PC-3 (cell line): ENCODE data around the gene KIF25. TPM values are rescaled to one million over a fixed set of nuclear protein-coding genes. Genes with fewer than 3 reads are reported as not detected.

Experiments
- ATAC-seq: fragments of 200-7000 bp; cut with Tn5 transposase; 2 replicates; pipeline ENCODE4 v1.9.1; 2020; ENCODE audit warnings: mild to moderate bottlenecking, moderate library complexity
- BruUV-seq: library from RNA; stranded (reverse); fragments of 400-500 nt; replicated peaks from 2 replicates; lab custom pipeline; 2021; lab: Mats Ljungman, UMichigan
- CTCF ChIA-PET: fragments of 300-600 bp; sonication (Branson Sonifier 250); formaldehyde crosslinking; loops from one replicate; lab custom pipeline; 2022; ENCODE audit warnings: antibody characterized with exemption; lab: Charles Lee
- POLR2A ChIA-PET: fragments of 300-600 bp; sonication (Branson Sonifier 250); formaldehyde crosslinking; loops from one replicate; lab custom pipeline; 2022; ENCODE audit warnings: antibody characterized with exemption; ENCODE audit not compliant: unreplicated experiment; lab: Charles Lee
- DNase-seq: peaks from one replicate; pipeline ENCODE4 v3.0.0-alpha.2; 2015
- H2AFZ ChIP-seq: fragments of 300-600 bp; sonication (generic); 2 replicates; pipeline ENCODE4 v1.6.0; 2016; ENCODE audit warnings: antibody characterized with exemption, low read length
- H3F3A ChIP-seq: fragments of 300-600 bp; sonication (generic); one replicate; pipeline ENCODE4 v1.6.0; 2017; ENCODE audit warnings: antibody characterized with exemption, low read length, control low read depth, mild to moderate bottlenecking; ENCODE audit not compliant: unreplicated experiment
- H3K27ac ChIP-seq: fragments of 300-600 bp; sonication (generic); 2 replicates; pipeline ENCODE4 v1.5.1; 2016; ENCODE audit warnings: mild to moderate bottlenecking, low read length
- H3K27me3 ChIP-seq: fragments of 300-600 bp; sonication (generic); 2 replicates; pipeline ENCODE4 v1.6.1; 2016; ENCODE audit warnings: low read length, mixed read lengths
- H3K36me3 ChIP-seq: fragments of 300-600 bp; sonication (generic); 2 replicates; pipeline ENCODE4 v1.6.1; 2016; ENCODE audit warnings: low read depth, mixed run types, low read length, mixed read lengths
- H3K4me1 ChIP-seq: fragments of 300-600 bp; sonication (generic); 2 replicates; pipeline ENCODE4 v1.5.1; 2016; ENCODE audit warnings: low read length; ENCODE audit not compliant: insufficient read depth
- H3K4me2 ChIP-seq: fragments of 300-600 bp; sonication (generic); 2 replicates; pipeline ENCODE4 v1.6.0; 2016; ENCODE audit warnings: low read length
- H3K4me3 ChIP-seq: fragments of 300-600 bp; sonication (generic); 2 replicates; pipeline ENCODE4 v1.5.1; 2016; ENCODE audit warnings: mild to moderate bottlenecking, low read length, mixed read lengths
- H3K79me2 ChIP-seq: fragments of 300-600 bp; sonication (generic); 2 replicates; pipeline ENCODE4 v1.6.1; 2017; ENCODE audit warnings: low read length, mixed read lengths
- H3K9ac ChIP-seq: fragments of 300-600 bp; sonication (generic); 2 replicates; pipeline ENCODE4 v1.6.0; 2016; ENCODE audit warnings: mild to moderate bottlenecking, low read length
- H3K9me2 ChIP-seq: fragments of 300-600 bp; sonication (generic); replicated peaks from 2 replicates; pipeline ENCODE4 v1.6.1; 2016; ENCODE audit warnings: mixed run types, low read length, mixed read lengths
- H3K9me3 ChIP-seq: fragments of 300-600 bp; sonication (generic); 2 replicates; pipeline ENCODE4 v1.6.1; 2016; ENCODE audit warnings: low read length, mixed read lengths
- H4K20me1 ChIP-seq: fragments of 300-600 bp; sonication (generic); 2 replicates; pipeline ENCODE4 v1.6.1; 2016; ENCODE audit warnings: low read length, mixed read lengths
- CTCF ChIP-seq: fragments of 300-600 bp; sonication (generic); conservative IDR thresholded peaks from 2 replicates; pipeline ENCODE4 v1.5.1; 2017; ENCODE audit warnings: antibody characterized with exemption, low read depth, mild to moderate bottlenecking, low read length
- EZH2 ChIP-seq: fragments of 300-600 bp; sonication (generic); IDR thresholded peaks from one replicate; pipeline ENCODE4 v1.6.1; 2017; ENCODE audit warnings: antibody characterized with exemption, mild to moderate bottlenecking, low read length; ENCODE audit not compliant: unreplicated experiment
- EZH2phosphoT487 ChIP-seq: fragments of 300-600 bp; sonication (generic); IDR thresholded peaks from 2 replicates; pipeline ENCODE4 v1.6.1; 2018; ENCODE audit warnings: mild to moderate bottlenecking, antibody characterized with exemption, low read length, borderline replicate concordance
- intact Hi-C: fragments of 100-400 bp; cut with micrococcal nuclease; formaldehyde crosslinking; loops from 2 replicates; pipeline ENCODE4 v1.9.0; 2023
- total RNA-seq: library from RNA; depleted of rRNA; stranded (reverse); fragments of >200 nt; gene quantifications from 2 replicates; pipeline ENCODE4 v1.2.3, GENCODE V29; 2014

KIF25 gene
- total RNA-seq, 1 experiment from 2014 or later, result not detected

- Histone ChIP-seq H3K9ac (no peak overlapping the region), H3K27me3 (no peaks in the 10 kb centered on the region), H3K4me3 (no peak overlapping the region), H3K79me2 (no peaks in the 10 kb centered on the region), H3K27ac (no peak overlapping the region), H2AFZ (no peak overlapping the region), H4K20me1 (no peaks in the 10 kb centered on the region), H3K9me2 (no peaks in the 10 kb centered on the region), H3K36me3 (no peaks in the 10 kb centered on the region), H3K4me1 (no peaks in the 10 kb centered on the region), H3K9me3 (no peaks in the 10 kb centered on the region), H3K4me2 (no peak overlapping the region), H3F3A (no peaks in the 10 kb centered on the region)
- DNase-seq (no peak), ATAC-seq (no peak)
- no TSS peak for BruUV-seq
- TF ChIP-seq EZH2phosphoT487, result no peak
- no peak for TF ChIP-seq CTCF
- no peak for TF ChIP-seq EZH2
- POLR2A ChIA-PET, result no interaction called here
- intact Hi-C loops, result no loop called here
- CTCF ChIA-PET, result no interaction called here
These were observed 56.5 kb downstream of the KIF25 start for GRCh38 chr6:168053957-168054471.

GRCh38 chr6:168054765-168055560 is 57.5 kb downstream of the KIF25 start:
- intact Hi-C loops, result no loop called here

More at GRCh38 chr6:168054765-168055560, 57.5 kb downstream of the KIF25 start:
- Histone ChIP-seq H2AFZ (no peak overlapping the region), H3K9me2 (no peaks in the 10 kb centered on the region), H3K4me1 (no peaks in the 10 kb centered on the region), H3K9me3 (no peaks in the 10 kb centered on the region), H3K9ac (no peak overlapping the region), H3F3A (no peaks in the 10 kb centered on the region), H3K4me3 (no peak overlapping the region), H3K27me3 (no peaks in the 10 kb centered on the region), H4K20me1 (no peaks in the 10 kb centered on the region), H3K27ac (no peak overlapping the region), H3K4me2 (no peak overlapping the region), H3K79me2 (no peaks in the 10 kb centered on the region), H3K36me3 (no peaks in the 10 kb centered on the region)
- ChIA-PET CTCF (no interaction called here), POLR2A (no interaction called here)
- no peak for DNase-seq
- ATAC-seq, result no peak
- TF ChIP-seq EZH2 (no peak), EZH2phosphoT487 (no peak), CTCF (no peak)
- no TSS peak for BruUV-seq
